Left ventricle myocardium inferior (tissue), 1 donor: ENCODE data around the gene GTPBP1. TPM values are rescaled to one million over a fixed set of nuclear protein-coding genes. Genes with fewer than 3 reads are reported as not detected.

ENCODE experiments used
- DNase-seq: peaks from one replicate; pipeline ENCODE4 v3.0.0-alpha.2; 2020
- H3K27ac ChIP-seq: fragments of 200-600 bp; replicated peaks from 2 replicates; pipeline ENCODE4 v1.8.0; 2021
- H3K27me3 ChIP-seq: fragments of 200-600 bp; 2 replicates; pipeline ENCODE4 v1.8.0; 2021; ENCODE audit warnings: low read depth
- H3K36me3 ChIP-seq: fragments of 200-600 bp; 2 replicates; pipeline ENCODE4 v1.8.0; 2021
- H3K4me1 ChIP-seq: fragments of 200-600 bp; 2 replicates; pipeline ENCODE4 v1.8.0; 2021
- H3K4me3 ChIP-seq: fragments of 200-600 bp; 2 replicates; pipeline ENCODE4 v1.8.0; 2021; ENCODE audit warnings: mild to moderate bottlenecking, moderate library complexity
- H3K9me3 ChIP-seq: fragments of 200-600 bp; replicated peaks from 2 replicates; pipeline ENCODE4 v1.8.0; 2021
- intact Hi-C: fragments of 100-400 bp; cut with micrococcal nuclease; formaldehyde crosslinking; loops from one replicate; pipeline ENCODE4 v1.11.0; 2022
- total RNA-seq: library from RNA; stranded (reverse); fragmentation: NEBNext Ultra II Directional; extraction: Animal tissue kit (Norgen Biotek cat#: 25700); gene quantifications from one replicate; pipeline ENCODE4 v1.2.1, GENCODE V29; 2021
- TF ChIP-seq, protein P1 (sequence below): fragments of 200-600 bp; IDR thresholded peaks from 2 replicates; pipeline ENCODE4 v1.8.0; 2021; ENCODE audit warnings: antibody characterized with exemption, mild to moderate bottlenecking, borderline replicate concordance
- donor health status: DM: no; HTN: yes; CAD: no; lungs with severe emphysema.

The GTPBP1 gene
- total RNA-seq, 1 donor from 2014 or later: 28.9 TPM

DNA sequence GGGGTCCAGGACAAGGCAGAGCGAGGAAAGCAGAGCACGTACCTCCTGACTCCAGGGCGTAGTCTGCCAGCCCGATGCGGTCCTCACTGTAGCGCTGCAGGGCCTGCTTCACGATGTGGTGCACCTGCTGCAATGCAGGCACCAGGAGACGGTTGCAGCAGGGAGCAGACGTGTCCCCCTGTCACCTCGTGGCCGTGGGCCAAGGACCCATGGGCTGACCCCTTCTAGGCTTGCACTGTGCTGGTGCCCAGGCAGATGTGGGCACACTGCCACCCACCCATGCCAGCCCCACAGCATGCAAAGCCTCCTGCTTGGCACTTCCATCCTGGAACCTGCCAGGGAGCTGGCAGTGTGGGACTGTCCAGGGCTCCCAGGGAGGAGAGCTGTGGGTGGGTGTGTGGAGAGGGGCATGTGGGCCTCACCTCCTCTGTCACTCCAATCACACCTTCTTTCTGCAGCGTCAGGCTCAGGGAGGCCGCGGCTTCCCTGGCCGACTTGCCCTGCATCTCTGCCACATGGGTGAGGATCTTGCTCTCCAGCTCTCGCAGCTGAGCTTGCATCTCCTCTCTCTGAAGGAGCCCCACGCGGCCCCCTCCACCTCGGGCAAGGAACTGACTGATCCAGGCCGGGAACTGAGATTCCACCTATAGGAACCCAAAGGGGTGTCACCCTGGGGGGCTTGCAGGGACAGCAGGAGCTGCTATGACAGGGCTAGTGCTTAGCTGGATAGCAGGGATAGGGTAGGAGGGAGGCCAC, 33.7 kb downstream of the GTPBP1 start:
- Histone ChIP-seq H3K9me3 (no peaks in the 10 kb centered on the region), H3K4me3 (no peak overlapping the region), H3K27ac (no peak overlapping the region), H3K4me1 (peaks cover 36% of the 10 kb centered on the region), H3K36me3 (peaks cover 99% of the 10 kb centered on the region), H3K27me3 (no peaks in the 10 kb centered on the region)
- intact Hi-C loops: no loop called here
- no peak for DNase-seq
- TF ChIP-seq, protein P1, sequence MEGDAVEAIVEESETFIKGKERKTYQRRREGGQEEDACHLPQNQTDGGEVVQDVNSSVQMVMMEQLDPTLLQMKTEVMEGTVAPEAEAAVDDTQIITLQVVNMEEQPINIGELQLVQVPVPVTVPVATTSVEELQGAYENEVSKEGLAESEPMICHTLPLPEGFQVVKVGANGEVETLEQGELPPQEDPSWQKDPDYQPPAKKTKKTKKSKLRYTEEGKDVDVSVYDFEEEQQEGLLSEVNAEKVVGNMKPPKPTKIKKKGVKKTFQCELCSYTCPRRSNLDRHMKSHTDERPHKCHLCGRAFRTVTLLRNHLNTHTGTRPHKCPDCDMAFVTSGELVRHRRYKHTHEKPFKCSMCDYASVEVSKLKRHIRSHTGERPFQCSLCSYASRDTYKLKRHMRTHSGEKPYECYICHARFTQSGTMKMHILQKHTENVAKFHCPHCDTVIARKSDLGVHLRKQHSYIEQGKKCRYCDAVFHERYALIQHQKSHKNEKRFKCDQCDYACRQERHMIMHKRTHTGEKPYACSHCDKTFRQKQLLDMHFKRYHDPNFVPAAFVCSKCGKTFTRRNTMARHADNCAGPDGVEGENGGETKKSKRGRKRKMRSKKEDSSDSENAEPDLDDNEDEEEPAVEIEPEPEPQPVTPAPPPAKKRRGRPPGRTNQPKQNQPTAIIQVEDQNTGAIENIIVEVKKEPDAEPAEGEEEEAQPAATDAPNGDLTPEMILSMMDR: no peak

DNA sequence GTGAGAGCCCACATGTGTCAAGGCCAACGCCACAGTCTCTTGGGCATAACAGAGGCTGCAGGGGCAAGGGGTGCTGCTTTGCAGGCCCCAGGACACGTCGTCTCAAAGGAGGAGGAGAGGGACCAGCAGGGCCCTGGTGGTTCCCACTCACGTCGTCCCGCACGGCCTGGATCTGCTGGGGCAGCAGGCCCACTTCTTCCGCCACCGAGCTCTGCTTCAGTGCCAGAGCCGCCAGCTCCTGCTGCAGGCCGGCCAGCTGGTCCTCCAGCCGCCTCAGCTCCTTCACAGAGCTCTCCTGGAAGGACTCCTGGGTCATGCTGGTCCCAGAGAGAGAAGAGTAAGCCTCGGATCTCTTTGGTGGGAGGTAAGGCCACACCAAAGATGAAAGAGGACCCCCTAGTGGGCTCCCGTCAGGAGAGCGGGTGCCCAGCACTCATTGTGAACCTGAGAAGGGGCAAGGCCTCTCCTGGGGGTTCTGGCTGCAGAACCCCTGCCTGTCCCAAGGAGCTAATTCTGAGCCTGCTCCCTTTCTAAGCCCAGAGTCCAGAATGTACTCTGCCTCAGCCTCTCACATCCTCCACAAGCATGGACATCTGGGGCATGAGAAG, 34.5 kb downstream of the GTPBP1 start:
- intact Hi-C loops: no loop called here
- H3K4me1 ChIP-seq: peaks cover 28% of the 10 kb centered on the region
- no peak overlapping the region for H3K27ac ChIP-seq
- H3K36me3 ChIP-seq: peaks cover 100% of the 10 kb centered on the region
- no peaks in the 10 kb centered on the region for H3K27me3 ChIP-seq
- TF ChIP-seq, protein P1: no peak
- no peak for DNase-seq
- H3K4me3 ChIP-seq: no peak overlapping the region
- H3K9me3 ChIP-seq: no peaks in the 10 kb centered on the region

DNA sequence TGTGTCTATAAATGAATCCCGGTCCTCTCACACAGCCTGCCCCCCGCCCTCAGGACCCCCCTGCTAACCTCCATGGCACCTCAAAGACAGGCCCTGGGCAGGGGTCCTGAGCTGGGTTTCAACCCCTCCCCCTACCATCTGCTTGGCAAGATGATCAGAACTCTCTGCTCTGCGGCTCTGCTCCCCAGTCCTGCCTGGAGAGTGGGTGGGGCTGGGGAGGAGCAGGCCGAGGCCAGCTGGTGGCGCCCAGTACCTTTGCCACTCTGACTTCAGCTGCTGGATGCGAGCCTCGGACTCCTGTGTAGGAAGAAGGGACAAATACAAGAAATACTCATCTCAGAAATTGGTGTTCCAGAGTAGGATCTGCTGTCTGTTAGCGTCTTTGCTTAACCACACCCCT, 35.0 kb downstream of the GTPBP1 start:
- Histone ChIP-seq H3K36me3 (peaks cover 100% of the 10 kb centered on the region), H3K27ac (no peak overlapping the region), H3K4me3 (no peak overlapping the region), H3K4me1 (peaks cover 23% of the 10 kb centered on the region), H3K27me3 (no peaks in the 10 kb centered on the region), H3K9me3 (no peaks in the 10 kb centered on the region)
- TF ChIP-seq, protein P1: no peak
- intact Hi-C loops: no loop called here
- DNase-seq: no peak

DNA sequence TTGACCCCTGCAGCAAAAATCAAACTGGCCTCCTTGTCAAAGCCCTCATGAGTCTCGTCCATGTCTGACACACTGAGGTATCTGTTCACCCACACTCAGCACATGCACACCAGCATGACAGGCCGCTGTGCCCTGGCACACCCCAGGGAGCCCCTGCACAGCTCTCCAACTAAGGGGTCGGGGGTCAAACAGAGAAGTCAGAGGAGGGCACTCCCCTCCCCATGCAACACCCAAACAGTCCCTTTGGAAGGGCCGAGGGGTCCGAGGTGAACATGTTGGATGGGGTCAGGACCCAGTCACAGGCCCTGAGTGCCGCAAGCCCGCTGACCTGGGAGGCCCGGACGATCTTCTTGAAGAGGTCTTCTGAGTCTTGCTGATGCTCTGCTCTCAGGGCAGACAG, 35.4 kb downstream of the GTPBP1 start:
- DNase-seq: no peak
- Histone ChIP-seq H3K4me3 (no peak overlapping the region), H3K9me3 (no peaks in the 10 kb centered on the region), H3K36me3 (peaks cover 100% of the 10 kb centered on the region), H3K27ac (no peak overlapping the region), H3K27me3 (no peaks in the 10 kb centered on the region), H3K4me1 (peaks cover 19% of the 10 kb centered on the region)
- TF ChIP-seq, protein P1: no peak
- intact Hi-C loops: no loop called here

GRCh38 chr22:38741576-38741975, 35.8 kb downstream of the GTPBP1 start:
- Histone ChIP-seq H3K27ac (no peak overlapping the region), H3K36me3 (peaks cover 100% of the 10 kb centered on the region), H3K9me3 (no peaks in the 10 kb centered on the region), H3K4me1 (peaks cover 19% of the 10 kb centered on the region), H3K4me3 (no peak overlapping the region), H3K27me3 (no peaks in the 10 kb centered on the region)
- intact Hi-C loops: no loop called here
- no peak for DNase-seq
- TF ChIP-seq, protein P1: no peak
